ENCODE measurements around the gene LDLRAD2.
A peak's percentile ranks its signal among the peaks of the same experiment; 100 is the strongest.

The LDLRAD2 gene

GRCh38 chr1:21864730-21865129 is 52.7 kb downstream of the LDLRAD2 start:
- no peak for DNase-seq

DNA sequence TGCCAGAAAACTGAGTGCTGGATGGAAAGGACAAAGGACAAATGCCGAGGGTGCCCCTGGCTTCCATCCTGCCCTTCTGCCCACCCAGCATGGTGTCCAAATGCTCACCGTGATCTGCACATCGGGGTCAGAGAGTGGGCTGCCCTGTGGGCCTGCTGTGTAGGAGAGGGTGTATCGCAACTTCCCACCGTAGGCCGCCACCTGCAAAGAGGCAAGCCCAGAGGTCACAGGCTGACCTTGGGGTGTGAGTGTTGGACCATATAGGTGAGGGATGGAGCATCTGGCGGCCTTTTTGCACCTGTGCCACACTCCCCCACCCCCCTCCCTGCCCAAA is 53.5 kb downstream of the LDLRAD2 start:
- no peak for DNase-seq

DNA sequence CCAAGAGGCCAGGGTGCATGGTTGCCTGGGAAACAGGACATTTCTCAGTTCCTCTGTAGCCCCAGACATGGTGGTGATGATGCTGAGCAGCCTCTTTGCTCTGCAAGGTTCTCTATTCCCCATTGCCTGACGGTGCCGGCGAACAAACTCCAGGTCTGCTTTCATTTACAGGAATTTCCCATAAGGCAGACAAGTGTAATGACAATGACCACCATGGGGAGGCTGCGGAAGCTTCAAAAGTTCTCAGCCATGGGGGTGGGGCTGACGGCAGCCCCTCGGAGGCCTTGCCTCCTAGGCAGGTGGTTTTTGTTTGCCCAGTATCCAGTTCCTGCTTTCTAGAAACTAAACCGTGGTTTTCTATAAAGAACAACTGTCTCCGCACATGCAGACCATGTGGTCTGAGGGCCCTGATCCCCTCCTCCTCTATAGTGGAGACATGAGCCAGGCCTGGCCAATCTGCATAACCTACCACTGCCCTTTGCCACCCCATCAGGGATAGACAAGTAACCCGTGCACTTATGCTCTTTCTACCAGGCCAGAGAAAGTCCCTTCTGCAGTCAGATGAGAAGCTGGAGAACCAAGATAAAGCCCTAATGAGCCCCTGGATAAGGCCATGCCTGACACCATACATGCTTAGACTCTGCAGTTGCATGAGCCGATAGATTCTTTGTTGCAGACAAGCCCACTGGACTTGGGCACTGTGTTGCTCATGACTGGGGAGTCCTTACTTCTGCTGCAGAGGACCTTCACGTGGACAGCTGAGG is 54.1 kb downstream of the LDLRAD2 start:
- DNase-seq, result no peak

DNA sequence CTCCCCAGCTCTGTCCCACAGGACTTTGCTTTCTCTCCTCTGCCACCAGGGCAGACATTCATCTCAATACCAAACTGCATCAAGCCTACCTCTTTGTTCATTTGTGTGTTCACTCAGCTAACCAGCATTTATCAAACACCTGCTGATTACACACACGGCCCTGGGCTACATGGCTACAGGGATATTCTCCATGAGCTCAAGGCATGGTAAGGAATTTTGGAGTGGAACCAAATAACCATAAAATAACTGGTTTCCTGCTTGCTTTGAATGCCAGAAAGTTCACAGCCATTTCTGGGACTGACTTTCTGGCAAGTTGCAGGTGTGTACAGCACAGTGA is 54.6 kb downstream of the LDLRAD2 start:
- DNase-seq, result no peak

- no peak for DNase-seq
These were observed 55.5 kb downstream of the LDLRAD2 start for GRCh38 chr1:21867451-21867996.

DNA sequence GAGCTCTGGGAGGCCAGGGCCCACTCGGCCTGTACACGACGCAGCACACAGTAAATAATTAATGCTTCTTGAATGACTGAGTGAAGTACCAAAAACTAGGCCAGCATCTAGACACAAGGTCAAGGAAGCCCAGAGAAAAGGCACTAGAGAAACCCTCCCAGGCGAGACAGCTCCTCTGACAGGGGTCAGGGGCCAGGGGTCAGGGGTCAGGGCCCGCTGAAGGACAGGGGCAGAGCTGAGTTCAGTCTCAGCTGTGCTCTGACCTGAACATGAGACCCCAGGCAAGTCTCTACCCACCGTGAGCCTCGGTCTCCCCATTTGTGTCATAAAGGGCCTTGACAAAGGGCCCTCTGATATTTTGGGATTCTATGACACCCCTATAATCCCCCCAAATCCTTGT is 56.4 kb downstream of the LDLRAD2 start:
- DNase-seq, result no peak

DNA sequence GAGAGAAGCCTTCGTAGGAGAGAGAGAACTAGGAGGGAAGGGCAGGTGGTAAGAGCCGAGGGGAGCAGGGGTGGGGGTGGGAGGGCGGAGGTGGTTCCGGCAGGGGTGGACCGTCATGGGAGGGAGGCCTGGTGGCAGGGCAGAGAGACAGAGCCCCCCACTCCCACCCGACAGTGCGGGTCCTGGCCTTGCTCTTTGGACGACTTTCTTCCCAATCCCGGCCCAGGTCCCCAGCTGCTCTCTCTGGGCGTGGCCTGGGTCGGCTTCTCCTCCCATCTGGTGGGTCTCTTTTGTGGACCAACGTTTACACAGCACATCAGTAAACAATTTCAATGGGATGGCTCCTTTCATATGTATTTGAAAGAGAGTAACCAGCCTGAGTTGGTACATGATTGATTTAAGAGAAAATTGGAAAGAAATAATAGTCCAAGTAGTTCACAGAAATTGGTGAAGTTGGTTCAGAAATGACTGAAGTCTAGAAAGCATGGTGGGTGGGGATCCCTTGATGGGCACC is 56.9 kb downstream of the LDLRAD2 start:
- DNase-seq, result no peak

DNA sequence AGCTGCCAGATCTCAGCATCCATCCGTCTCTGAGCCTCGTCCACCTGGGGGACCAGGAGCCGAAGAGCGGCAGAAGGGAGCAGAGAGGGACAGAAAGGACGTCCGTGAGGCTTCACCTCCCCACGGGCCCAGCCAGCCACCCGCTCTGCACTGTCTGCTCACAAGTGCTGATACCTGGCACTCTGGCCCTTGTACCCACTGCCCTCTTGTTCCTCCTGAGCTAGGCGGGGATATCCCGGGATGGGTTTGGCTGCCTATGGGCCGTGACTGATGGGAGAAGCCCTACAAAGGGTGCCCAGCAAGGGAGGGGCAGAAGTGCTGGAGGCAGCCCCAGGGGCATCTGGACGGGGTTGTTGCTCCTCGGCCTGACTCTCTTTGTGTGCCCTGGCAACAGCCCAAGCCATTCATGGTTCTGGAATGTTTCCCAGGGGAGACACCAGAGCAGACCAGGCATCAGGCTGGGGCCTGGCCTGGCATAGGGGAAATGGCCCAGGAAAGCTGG is 57.6 kb downstream of the LDLRAD2 start:
- peak; percentile 95 for DNase-seq

DNA sequence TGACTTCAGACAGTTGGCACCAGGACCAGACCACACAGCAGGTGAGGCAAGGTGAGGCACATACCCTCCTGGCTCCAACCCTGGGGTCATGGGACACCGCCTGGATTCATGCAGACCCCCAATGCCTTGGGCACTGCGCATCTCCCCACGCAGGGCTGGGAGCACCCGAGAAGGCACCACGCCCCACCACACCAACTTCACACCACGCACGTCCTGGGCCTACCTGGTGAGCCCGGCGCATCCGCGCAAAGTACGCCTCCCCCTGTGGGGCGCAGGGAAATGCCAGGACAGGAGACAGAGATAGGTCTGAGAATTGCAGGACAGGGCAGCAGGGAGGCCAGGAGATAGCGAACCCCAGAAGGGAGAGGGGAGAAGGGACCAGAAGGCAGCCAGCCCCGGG is 58.5 kb downstream of the LDLRAD2 start:
- DNase-seq, result no peak

DNA sequence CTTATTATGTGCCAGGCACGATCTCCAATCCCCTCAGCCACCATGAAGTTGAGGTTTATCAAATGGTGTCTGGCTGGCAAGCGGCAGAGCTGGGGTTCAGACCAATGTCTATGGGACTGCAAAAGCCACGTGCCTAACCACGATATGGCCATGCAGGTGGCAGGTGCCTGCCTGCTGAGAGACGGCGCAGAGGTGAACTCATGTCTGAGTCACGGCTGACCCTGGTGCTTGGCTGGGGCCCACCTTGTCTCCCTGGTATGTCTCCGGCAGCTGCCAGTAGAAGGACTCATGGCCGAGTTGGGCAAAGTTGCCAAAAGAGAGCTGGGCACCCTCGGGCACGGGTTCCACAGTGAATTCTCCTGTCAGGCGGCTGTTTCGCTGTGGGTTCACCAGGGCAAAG is 59.9 kb downstream of the LDLRAD2 start:
- no peak for DNase-seq

GRCh38 chr1:21872445-21873079 is 60.5 kb downstream of the LDLRAD2 start:
- DNase-seq, result no peak

DNA sequence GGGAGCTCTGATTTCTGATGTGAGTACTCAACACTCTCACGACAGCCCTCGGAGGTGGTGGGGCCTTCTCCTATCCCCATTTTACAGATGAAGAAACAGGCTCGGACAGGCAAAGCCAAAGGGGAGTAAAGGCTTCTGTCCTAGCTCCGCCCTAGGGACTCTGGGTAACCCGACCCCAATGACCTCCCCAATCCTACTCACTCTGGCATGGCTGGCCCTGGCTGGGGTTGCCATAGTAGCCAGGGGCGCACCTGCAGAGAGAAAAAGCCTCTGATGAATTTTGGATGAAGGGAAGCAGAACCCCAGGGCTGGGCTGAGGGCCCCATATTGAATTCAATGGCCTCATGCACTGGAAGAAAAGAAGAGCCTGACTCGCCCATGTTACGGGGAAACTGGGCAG is 61.1 kb downstream of the LDLRAD2 start:
- DNase-seq, result no peak

- no peak for DNase-seq
These were observed 61.7 kb downstream of the LDLRAD2 start for GRCh38 chr1:21873761-21874160.

- no peak for DNase-seq
These were observed 62.3 kb downstream of the LDLRAD2 start for GRCh38 chr1:21874328-21874727.

All from T1000 (cell line).